Stimulated activated CD4-positive, alpha-beta T cell treated with anti-CD3 and anti-CD28 coated beads, Interleukin-12 subunit alpha, Interleukin-12 subunit beta, amount 100 ng/mL, for 24 hours (primary cell): ENCODE data around the gene SMARCC1.

Experiments used
- DNase-seq, 2 experiments: peaks; one replicate each; pipeline ENCODE4 v3.0.0-alpha.2; 2020; ENCODE audit warnings: low read depth in 2 of 2

SMARCC1 gene

GRCh38 chr3:47704237-47704612 is 77.5 kb downstream of the SMARCC1 start:
- DNase-seq, result no peak

GRCh38 chr3:47701388-47701787 is 80.3 kb downstream of the SMARCC1 start:
- DNase-seq, result no peak

- no peak for DNase-seq
Observed at GRCh38 chr3:47692158-47692557, 89.5 kb downstream of the SMARCC1 start.

- no peak for DNase-seq
Observed at GRCh38 chr3:47688488-47688887, 93.2 kb downstream of the SMARCC1 start.

- no peak for DNase-seq
Observed at GRCh38 chr3:47685037-47685436, 96.7 kb downstream of the SMARCC1 start.

- no peak for DNase-seq
Observed at GRCh38 chr3:47681016-47681415, 100.7 kb downstream of the SMARCC1 start.

GRCh38 chr3:47678446-47679338 is 103.0 kb downstream of the SMARCC1 start:
- DNase-seq, result no peak

- DNase-seq, result no peak
Observed at GRCh38 chr3:47669026-47669749, 112.5 kb downstream of the SMARCC1 start.

GRCh38 chr3:47666118-47666517 is 115.6 kb downstream of the SMARCC1 start:
- DNase-seq, result no peak

GRCh38 chr3:47664519-47664918 is 117.2 kb downstream of the SMARCC1 start:
- no peak for DNase-seq

- no peak for DNase-seq
Observed at GRCh38 chr3:47663630-47664240, 118.0 kb downstream of the SMARCC1 start.

GRCh38 chr3:47661121-47661752 is 120.5 kb downstream of the SMARCC1 start:
- DNase-seq, result no peak

- no peak for DNase-seq
Observed at GRCh38 chr3:47658444-47658843, 123.2 kb downstream of the SMARCC1 start.

GRCh38 chr3:47652142-47652541 is 129.6 kb downstream of the SMARCC1 start:
- DNase-seq, result no peak

GRCh38 chr3:47650294-47650693 is 131.4 kb downstream of the SMARCC1 start:
- DNase-seq, result no peak

GRCh38 chr3:47647550-47647949 is 134.1 kb downstream of the SMARCC1 start:
- DNase-seq, result no peak

- no peak for DNase-seq
Observed at GRCh38 chr3:47646362-47646761, 135.3 kb downstream of the SMARCC1 start.

- DNase-seq, result no peak
Observed at GRCh38 chr3:47645551-47645950, 136.1 kb downstream of the SMARCC1 start.

- no peak for DNase-seq
Observed at GRCh38 chr3:47643092-47643491, 138.6 kb downstream of the SMARCC1 start.

- DNase-seq, result no peak
Observed at GRCh38 chr3:47641739-47642138, 140.0 kb downstream of the SMARCC1 start.

GRCh38 chr3:47636921-47637320 is 144.8 kb downstream of the SMARCC1 start:
- no peak for DNase-seq

GRCh38 chr3:47636225-47636624 is 145.5 kb downstream of the SMARCC1 start:
- no peak for DNase-seq
